ENCODE measurements around the gene SMAD4. TPM values are rescaled to one million over a fixed set of nuclear protein-coding genes. Genes with fewer than 3 reads are reported as not detected.

SMAD4 gene
- total RNA-seq, 2 donors from 2014 or later = 132 to 133 TPM

- peaks cover 3% of the 10 kb centered on the region for H3K36me3 Mint-ChIP-seq (ENCODE audit: low read depth)
- H3K9me3 ChIP-seq (ENCODE audit: control insufficient read depth, low read length) = peaks cover 3% of the 10 kb centered on the region
- TF ChIP-seq CTCF (conservative IDR thresholded peaks at IDR 0.05) = no peak
- H3K4me3 ChIP-seq (ENCODE audit: low read length) = no peak overlapping the region
- no peaks in the 10 kb centered on the region for H3K4me1 Mint-ChIP-seq
- no peak overlapping the region for H3K27ac ChIP-seq (ENCODE audit: low read depth, low read length)
- no peaks in the 10 kb centered on the region for H3K27me3 ChIP-seq (ENCODE audit: control insufficient read depth, insufficient read depth, low read length, poor library complexity, severe bottlenecking)
- H3K4me3 Mint-ChIP-seq = no peak overlapping the region
- peaks cover 15% of the 10 kb centered on the region for H3K9me3 Mint-ChIP-seq
- DNase-seq = no peak
- 91 to 94% methylated on average over 6 of the region's 6 CpGs for WGBS, 2 experiments (ENCODE audit: insufficient coverage in 1 of 2, insufficient read length in 1 of 2)
- H3K27me3 Mint-ChIP-seq (ENCODE audit: insufficient read depth) = peaks cover 3% of the 10 kb centered on the region
- H3K9ac ChIP-seq (ENCODE audit: extremely low read depth, low read length, poor library complexity, severe bottlenecking) = no peak overlapping the region
- H3K4me1 ChIP-seq (ENCODE audit: control insufficient read depth, insufficient read depth, low read length) = peaks cover 2% of the 10 kb centered on the region
- H3K27ac Mint-ChIP-seq = no peak overlapping the region
- no peaks in the 10 kb centered on the region for H3K36me3 ChIP-seq (ENCODE audit: control insufficient read depth, insufficient read depth, low read length)
These were observed 77.1 kb downstream of the SMAD4 start for GRCh38 chr18:51107082-51107481.

GRCh38 chr18:51107598-51108305, 77.7 kb downstream of the SMAD4 start:
- no peak overlapping the region for H3K4me3 ChIP-seq (ENCODE audit: low read length)
- peaks cover 16% of the 10 kb centered on the region for H3K9me3 Mint-ChIP-seq
- no peaks in the 10 kb centered on the region for H3K36me3 Mint-ChIP-seq (ENCODE audit: low read depth)
- WGBS, 2 experiments (ENCODE audit: insufficient coverage in 1 of 2, insufficient read length in 1 of 2) = 77 to 91% methylated on average over 4 to 9 of the region's 9 CpGs
- peaks cover 2% of the 10 kb centered on the region for H3K4me1 ChIP-seq (ENCODE audit: control insufficient read depth, insufficient read depth, low read length)
- H3K27me3 Mint-ChIP-seq (ENCODE audit: insufficient read depth) = peaks cover 3% of the 10 kb centered on the region
- H3K36me3 ChIP-seq (ENCODE audit: control insufficient read depth, insufficient read depth, low read length) = no peaks in the 10 kb centered on the region
- H3K4me3 Mint-ChIP-seq = no peak overlapping the region
- TF ChIP-seq CTCF (conservative IDR thresholded peaks at IDR 0.05) = no peak
- H3K27me3 ChIP-seq (ENCODE audit: control insufficient read depth, insufficient read depth, low read length, poor library complexity, severe bottlenecking) = no peaks in the 10 kb centered on the region
- no peak overlapping the region for H3K27ac ChIP-seq (ENCODE audit: low read depth, low read length)
- H3K9ac ChIP-seq (ENCODE audit: extremely low read depth, low read length, poor library complexity, severe bottlenecking) = no peak overlapping the region
- peak; percentile 28 for DNase-seq
- no peaks in the 10 kb centered on the region for H3K4me1 Mint-ChIP-seq
- H3K9me3 ChIP-seq (ENCODE audit: control insufficient read depth, low read length) = no peaks in the 10 kb centered on the region
- H3K27ac Mint-ChIP-seq = no peak overlapping the region

- no peak overlapping the region for H3K4me3 Mint-ChIP-seq
- H3K9me3 Mint-ChIP-seq = peaks cover 22% of the 10 kb centered on the region
- H3K27ac ChIP-seq (ENCODE audit: low read depth, low read length) = no peak overlapping the region
- no peak overlapping the region for H3K27ac Mint-ChIP-seq
- WGBS, 2 experiments (ENCODE audit: insufficient coverage in 1 of 2, insufficient read length in 1 of 2) = 93 to 97% methylated on average over 5 of the region's 5 CpGs
- no peak for TF ChIP-seq CTCF (conservative IDR thresholded peaks at IDR 0.05)
- no peak overlapping the region for H3K9ac ChIP-seq (ENCODE audit: extremely low read depth, low read length, poor library complexity, severe bottlenecking)
- no peak for DNase-seq
- H3K36me3 Mint-ChIP-seq (ENCODE audit: low read depth) = no peaks in the 10 kb centered on the region
- peaks cover 2% of the 10 kb centered on the region for H3K4me1 ChIP-seq (ENCODE audit: control insufficient read depth, insufficient read depth, low read length)
- no peak overlapping the region for H3K4me3 ChIP-seq (ENCODE audit: low read length)
- H3K9me3 ChIP-seq (ENCODE audit: control insufficient read depth, low read length) = no peaks in the 10 kb centered on the region
- H3K4me1 Mint-ChIP-seq = no peaks in the 10 kb centered on the region
- no peaks in the 10 kb centered on the region for H3K27me3 ChIP-seq (ENCODE audit: control insufficient read depth, insufficient read depth, low read length, poor library complexity, severe bottlenecking)
- no peaks in the 10 kb centered on the region for H3K36me3 ChIP-seq (ENCODE audit: control insufficient read depth, insufficient read depth, low read length)
- H3K27me3 Mint-ChIP-seq (ENCODE audit: insufficient read depth) = peaks cover 3% of the 10 kb centered on the region
These were observed 78.3 kb downstream of the SMAD4 start for GRCh38 chr18:51108330-51108729.
